DOHH2 (cell line): ENCODE results near the gene DSCAM.

Experiments used
- H3F3A ChIP-seq: fragments of 200-600 bp; sonication (generic), shearing (Covaris generic); 2 replicates; pipeline ENCODE4 v1.6.0; 2016; ENCODE audit warnings: antibody characterized with exemption, mild to moderate bottlenecking; ENCODE audit not compliant: control insufficient read depth, insufficient read depth
- H3K27ac ChIP-seq: fragments of 200-600 bp; sonication (generic); 2 replicates; pipeline ENCODE4 v1.5.1; 2014; ENCODE audit warnings: low read depth, mild to moderate bottlenecking, low read length, moderate library complexity
- H3K27me3 ChIP-seq: fragments of 200-600 bp; sonication (generic); 2 replicates; pipeline ENCODE4 v1.6.1; 2014; ENCODE audit warnings: mild to moderate bottlenecking, low read length, mixed read lengths; ENCODE audit not compliant: control insufficient read depth
- H3K36me3 ChIP-seq: fragments of 200-600 bp; sonication (generic); 2 replicates; pipeline ENCODE4 v1.6.1; 2014; ENCODE audit warnings: mild to moderate bottlenecking, low read length, moderate library complexity, mixed read lengths; ENCODE audit not compliant: control insufficient read depth
- H3K4me1 ChIP-seq: fragments of 200-600 bp; sonication (generic); 2 replicates; pipeline ENCODE4 v1.6.1; 2014; ENCODE audit warnings: mild to moderate bottlenecking, low read length, mixed read lengths; ENCODE audit not compliant: control insufficient read depth
- H3K4me2 ChIP-seq: fragments of 200-600 bp; sonication (generic); 2 replicates; pipeline ENCODE4 v1.6.0; 2014; ENCODE audit warnings: mild to moderate bottlenecking, low read length, moderate library complexity
- H3K4me3 ChIP-seq: fragments of 200-600 bp; sonication (generic); 2 replicates; pipeline ENCODE4 v1.5.1; 2014; ENCODE audit warnings: mild to moderate bottlenecking, low read length, mixed read lengths
- H3K79me2 ChIP-seq: fragments of 200-600 bp; sonication (generic); 2 replicates; pipeline ENCODE4 v1.6.1; 2014; ENCODE audit warnings: mild to moderate bottlenecking, low read length, mixed read lengths; ENCODE audit not compliant: control insufficient read depth
- H3K9me2 ChIP-seq: fragments of 200-600 bp; sonication (generic); replicated peaks from 2 replicates; pipeline ENCODE4 v1.6.1; 2014; ENCODE audit warnings: mild to moderate bottlenecking, low read length, mixed read lengths; ENCODE audit not compliant: control insufficient read depth
- H3K9me3 ChIP-seq: fragments of 200-600 bp; sonication (generic); 2 replicates; pipeline ENCODE4 v1.6.1; 2014; ENCODE audit warnings: antibody characterized with exemption, low read length, mixed read lengths; ENCODE audit not compliant: control insufficient read depth, insufficient read depth
- H4K20me1 ChIP-seq: fragments of 200-600 bp; sonication (generic); 2 replicates; pipeline ENCODE4 v1.6.0; 2014; ENCODE audit warnings: low read depth, mild to moderate bottlenecking, antibody characterized with exemption, low read length, moderate library complexity; ENCODE audit not compliant: control insufficient read depth, insufficient read depth
- EZH2phosphoT487 ChIP-seq: fragments of 200-600 bp; sonication (generic); IDR thresholded peaks from 2 replicates; pipeline ENCODE4 v1.6.1; 2017; ENCODE audit warnings: borderline replicate concordance, mild to moderate bottlenecking, antibody characterized with exemption, low read length, moderate library complexity, mixed read lengths
- TF ChIP-seq, protein P1 (sequence below): fragments of 200-600 bp; sonication (generic); IDR thresholded peaks from one replicate; pipeline ENCODE4 v1.5.1; 2014; ENCODE audit warnings: antibody characterized with exemption, mild to moderate bottlenecking, low read depth, low read length; ENCODE audit not compliant: poor library complexity, severe bottlenecking

DSCAM gene

DNA sequence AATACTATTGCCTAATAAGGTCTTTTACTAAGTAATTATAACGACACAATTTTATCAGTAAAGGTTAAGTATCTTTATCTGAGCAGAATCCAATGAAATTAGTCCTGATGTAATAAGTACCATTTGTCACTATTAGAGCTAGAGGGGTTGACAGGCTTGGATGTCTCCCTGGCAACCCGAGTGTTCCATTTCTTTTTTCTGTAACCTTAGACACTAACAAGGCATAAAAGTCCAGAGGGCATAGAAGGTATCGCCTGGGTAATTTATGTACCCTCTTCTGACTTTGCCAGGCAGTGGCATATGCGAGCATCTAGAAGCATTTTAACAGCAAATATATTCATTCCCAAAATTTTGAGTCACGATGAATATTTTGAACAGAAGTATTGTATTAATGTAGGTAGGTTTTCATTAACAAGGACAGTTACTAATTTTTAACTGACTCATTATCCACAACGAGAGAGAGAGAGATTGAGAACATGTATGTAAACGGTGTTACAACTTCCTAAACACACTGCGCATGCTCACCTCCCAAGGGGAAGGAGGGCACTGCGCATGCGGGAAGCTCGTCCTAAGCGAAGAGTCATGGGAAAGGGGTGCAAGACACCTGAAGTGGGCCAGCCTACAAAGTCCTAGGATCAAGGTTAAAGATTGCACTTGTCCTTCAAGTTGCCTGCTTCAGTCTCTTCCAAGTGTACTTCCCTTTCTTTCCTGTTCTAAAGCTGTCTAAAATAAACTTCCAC is 423.9 kb downstream of the DSCAM start:
- no peaks in the 10 kb centered on the region for H3F3A ChIP-seq
- H3K4me2 ChIP-seq, result no peak overlapping the region
- H3K4me1 ChIP-seq, result no peaks in the 10 kb centered on the region
- no peaks in the 10 kb centered on the region for H3K36me3 ChIP-seq
- H3K9me2 ChIP-seq, result no peaks in the 10 kb centered on the region
- H3K27me3 ChIP-seq, result no peaks in the 10 kb centered on the region
- TF ChIP-seq, protein P1, sequence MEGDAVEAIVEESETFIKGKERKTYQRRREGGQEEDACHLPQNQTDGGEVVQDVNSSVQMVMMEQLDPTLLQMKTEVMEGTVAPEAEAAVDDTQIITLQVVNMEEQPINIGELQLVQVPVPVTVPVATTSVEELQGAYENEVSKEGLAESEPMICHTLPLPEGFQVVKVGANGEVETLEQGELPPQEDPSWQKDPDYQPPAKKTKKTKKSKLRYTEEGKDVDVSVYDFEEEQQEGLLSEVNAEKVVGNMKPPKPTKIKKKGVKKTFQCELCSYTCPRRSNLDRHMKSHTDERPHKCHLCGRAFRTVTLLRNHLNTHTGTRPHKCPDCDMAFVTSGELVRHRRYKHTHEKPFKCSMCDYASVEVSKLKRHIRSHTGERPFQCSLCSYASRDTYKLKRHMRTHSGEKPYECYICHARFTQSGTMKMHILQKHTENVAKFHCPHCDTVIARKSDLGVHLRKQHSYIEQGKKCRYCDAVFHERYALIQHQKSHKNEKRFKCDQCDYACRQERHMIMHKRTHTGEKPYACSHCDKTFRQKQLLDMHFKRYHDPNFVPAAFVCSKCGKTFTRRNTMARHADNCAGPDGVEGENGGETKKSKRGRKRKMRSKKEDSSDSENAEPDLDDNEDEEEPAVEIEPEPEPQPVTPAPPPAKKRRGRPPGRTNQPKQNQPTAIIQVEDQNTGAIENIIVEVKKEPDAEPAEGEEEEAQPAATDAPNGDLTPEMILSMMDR, result no peak
- no peak for TF ChIP-seq EZH2phosphoT487
- no peak overlapping the region for H3K27ac ChIP-seq
- H3K4me3 ChIP-seq, result no peak overlapping the region
- H4K20me1 ChIP-seq, result no peaks in the 10 kb centered on the region
- peaks cover 14% of the 10 kb centered on the region for H3K9me3 ChIP-seq
- no peaks in the 10 kb centered on the region for H3K79me2 ChIP-seq

DNA sequence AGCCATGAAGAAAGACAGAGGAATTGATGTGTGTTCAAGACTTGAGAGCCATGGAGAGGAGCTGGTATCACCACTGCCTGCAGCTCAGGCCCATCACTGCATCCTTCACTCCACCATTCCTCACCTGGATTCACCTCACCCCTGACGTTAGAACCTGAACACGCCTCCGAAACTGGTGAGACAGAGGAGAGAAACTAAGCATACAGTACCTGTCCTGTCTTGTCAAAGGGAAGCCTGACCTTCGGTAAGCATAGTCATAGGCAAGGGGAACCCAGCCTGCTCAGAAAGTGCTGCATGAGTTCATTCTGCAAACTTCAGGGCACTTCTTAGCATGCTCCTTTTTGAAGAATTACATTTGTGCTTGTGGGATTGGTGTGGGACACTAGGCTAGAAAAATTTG is 425.8 kb downstream of the DSCAM start:
- Histone ChIP-seq H3K27me3 (no peaks in the 10 kb centered on the region), H3K9me3 (peaks cover 10% of the 10 kb centered on the region), H3K79me2 (no peaks in the 10 kb centered on the region), H3K4me2 (no peak overlapping the region), H3K9me2 (no peaks in the 10 kb centered on the region), H3F3A (no peaks in the 10 kb centered on the region), H3K27ac (no peak overlapping the region), H3K4me3 (no peak overlapping the region), H4K20me1 (no peaks in the 10 kb centered on the region), H3K36me3 (no peaks in the 10 kb centered on the region), H3K4me1 (no peaks in the 10 kb centered on the region)
- no peak for TF ChIP-seq EZH2phosphoT487

DNA sequence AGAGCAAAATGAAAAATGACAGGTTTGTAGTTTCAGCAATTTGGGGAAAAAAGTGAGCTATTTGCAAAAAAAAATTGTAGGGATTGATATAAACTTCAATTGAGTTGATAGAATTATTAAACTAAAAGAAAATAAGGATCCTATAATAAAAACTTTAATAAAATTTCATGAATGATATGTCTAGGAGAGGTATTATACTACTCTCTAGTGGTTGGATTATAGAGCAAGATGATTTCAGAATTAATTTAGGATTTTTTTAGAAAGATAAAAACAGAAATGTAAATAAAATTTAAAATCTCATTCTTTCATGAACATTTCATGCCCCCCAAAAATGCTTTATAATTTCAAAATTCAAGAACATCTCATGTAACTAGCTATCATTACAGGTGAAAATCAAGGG is 430.4 kb downstream of the DSCAM start:
- Histone ChIP-seq H3K4me2 (no peak overlapping the region), H3K9me3 (peaks cover 5% of the 10 kb centered on the region), H3K36me3 (no peaks in the 10 kb centered on the region), H4K20me1 (no peaks in the 10 kb centered on the region), H3K9me2 (no peaks in the 10 kb centered on the region), H3K4me3 (no peak overlapping the region), H3K4me1 (no peaks in the 10 kb centered on the region), H3K27me3 (no peaks in the 10 kb centered on the region), H3K79me2 (no peaks in the 10 kb centered on the region), H3F3A (no peaks in the 10 kb centered on the region), H3K27ac (no peak overlapping the region)
- TF ChIP-seq, protein P1, result no peak
- no peak for TF ChIP-seq EZH2phosphoT487

DNA sequence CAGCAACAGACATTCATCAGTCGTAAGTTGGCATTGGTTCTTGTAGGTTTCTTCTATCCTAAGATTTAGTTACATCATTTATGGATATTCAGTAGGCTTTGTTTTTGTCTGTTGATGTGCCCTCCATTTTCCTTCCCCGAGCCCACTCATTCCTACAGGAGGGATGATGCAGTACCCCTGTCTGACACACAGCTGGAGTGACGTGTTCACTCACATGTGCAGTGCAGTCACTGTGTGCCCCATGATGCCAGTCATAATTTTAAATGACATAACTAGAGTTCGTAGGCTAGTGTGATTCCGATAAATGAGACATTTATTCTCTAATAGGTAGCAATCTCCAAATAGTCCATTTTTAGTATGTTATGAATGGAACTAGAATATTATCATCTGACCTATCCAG is 438.4 kb downstream of the DSCAM start:
- no peaks in the 10 kb centered on the region for H3F3A ChIP-seq
- no peaks in the 10 kb centered on the region for H3K36me3 ChIP-seq
- no peaks in the 10 kb centered on the region for H3K4me1 ChIP-seq
- no peaks in the 10 kb centered on the region for H3K27me3 ChIP-seq
- TF ChIP-seq, protein P1, result no peak
- TF ChIP-seq EZH2phosphoT487, result no peak
- no peaks in the 10 kb centered on the region for H4K20me1 ChIP-seq
- peaks cover 4% of the 10 kb centered on the region; the same call in 1 of the 2 replicates for H3K9me3 ChIP-seq
- no peak overlapping the region for H3K4me2 ChIP-seq
- no peak overlapping the region for H3K4me3 ChIP-seq
- H3K27ac ChIP-seq, result no peak overlapping the region
- no peaks in the 10 kb centered on the region for H3K79me2 ChIP-seq
- H3K9me2 ChIP-seq, result no peaks in the 10 kb centered on the region
